HG03066 (cell line): Measurements from ENCODE around the gene SAG.

Experiments used
- ATAC-seq: cut with Tn5 transposase; IDR thresholded peaks from one replicate; pipeline ENCODE4 v1.9.1; 2021; ENCODE audit warnings: low read depth; ENCODE audit not compliant: unreplicated experiment

SAG gene

DNA sequence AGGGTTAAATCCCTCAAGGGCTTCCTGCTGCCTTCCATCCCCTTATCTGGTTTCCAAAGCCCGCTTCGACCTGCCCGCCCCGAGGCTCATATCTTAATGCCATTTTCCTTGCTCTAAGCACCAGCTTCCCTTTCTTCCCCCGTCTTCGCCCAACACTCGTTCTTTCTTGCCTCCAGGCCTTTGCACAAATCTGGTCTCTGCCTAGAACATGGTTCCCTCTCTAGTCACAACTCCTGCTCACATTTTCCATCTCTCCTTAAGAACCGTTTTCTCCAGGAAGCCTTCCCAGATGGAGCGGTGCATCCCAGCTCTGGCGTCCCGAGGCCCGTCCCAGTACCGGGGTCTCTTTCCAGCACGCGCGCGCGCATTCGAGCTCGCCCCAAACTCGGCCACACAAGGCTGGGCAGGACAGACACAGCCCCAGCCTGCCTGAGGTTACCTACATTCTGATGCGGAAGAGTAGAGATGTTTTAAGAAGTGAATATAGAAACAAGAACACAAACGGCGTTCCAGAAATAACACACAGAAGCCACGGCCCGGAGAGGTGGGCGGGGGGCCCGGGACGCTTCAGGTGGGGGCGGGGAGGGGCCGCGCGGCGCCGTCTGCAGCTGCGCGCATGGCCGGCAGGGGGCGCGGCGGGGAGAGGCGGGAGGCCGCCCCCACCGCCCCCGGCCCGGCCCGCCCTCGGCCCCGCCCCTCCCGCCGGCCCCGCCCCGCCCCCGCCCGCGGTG lies 46.3 kb downstream of the SAG start, which contains the start of gene DGKD:
DGKD (plus strand) TSS at position 726 of the 731 bp plus-strand sequence. CDS start 25 bp downstream, outside the sequence.
- ATAC-seq = peak; percentile 42

DNA sequence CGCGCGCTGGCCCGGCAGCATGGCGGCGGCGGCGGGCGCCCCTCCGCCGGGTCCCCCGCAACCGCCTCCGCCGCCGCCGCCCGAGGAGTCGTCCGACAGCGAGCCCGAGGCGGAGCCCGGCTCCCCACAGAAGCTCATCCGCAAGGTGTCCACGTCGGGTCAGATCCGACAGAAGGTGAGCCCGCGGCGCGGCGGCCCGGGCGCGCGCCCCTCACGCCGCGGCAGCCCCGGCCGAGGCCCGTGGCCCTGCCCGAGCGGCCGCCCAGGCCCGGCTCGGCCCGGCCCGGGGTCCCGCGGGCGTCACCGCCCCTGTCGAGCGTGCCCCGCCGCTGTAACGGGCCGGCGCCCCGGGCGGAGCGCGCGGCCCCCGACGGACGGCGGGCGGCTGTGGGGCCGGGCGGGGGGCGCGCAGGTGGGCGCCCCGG lies 46.9 kb downstream of the SAG start:
- peak; percentile 18 for ATAC-seq

DNA sequence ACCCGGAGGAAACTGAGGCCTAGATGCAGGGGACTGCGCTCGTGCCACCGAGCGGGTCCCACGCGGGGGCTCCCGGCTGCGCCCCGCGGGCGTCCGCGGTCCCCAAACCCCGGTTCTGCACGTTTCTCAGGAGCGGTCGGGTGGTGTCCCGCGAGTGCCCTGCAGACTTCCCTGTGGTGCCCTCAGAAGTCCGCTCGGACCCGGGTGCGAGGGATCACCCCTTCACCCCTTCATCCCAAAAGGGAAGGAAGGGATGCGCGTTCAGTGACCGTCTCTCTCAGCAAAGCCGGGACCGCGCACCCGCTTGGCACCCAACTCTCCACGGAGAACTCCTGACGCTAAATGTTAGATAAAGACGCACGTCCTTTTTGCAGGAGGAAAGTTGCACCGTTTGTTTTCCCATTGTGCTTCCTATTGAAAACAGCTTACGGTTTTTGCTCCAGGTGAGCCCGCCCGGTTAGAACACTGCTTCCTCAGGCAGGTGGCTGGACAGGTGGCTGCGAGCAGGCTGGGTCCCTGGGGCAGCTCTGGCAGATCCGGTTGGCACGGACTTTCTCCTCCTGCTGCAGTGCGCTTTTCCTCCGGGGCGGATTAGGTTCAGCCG lies 47.5 kb downstream of the SAG start:
- no peak for ATAC-seq

DNA sequence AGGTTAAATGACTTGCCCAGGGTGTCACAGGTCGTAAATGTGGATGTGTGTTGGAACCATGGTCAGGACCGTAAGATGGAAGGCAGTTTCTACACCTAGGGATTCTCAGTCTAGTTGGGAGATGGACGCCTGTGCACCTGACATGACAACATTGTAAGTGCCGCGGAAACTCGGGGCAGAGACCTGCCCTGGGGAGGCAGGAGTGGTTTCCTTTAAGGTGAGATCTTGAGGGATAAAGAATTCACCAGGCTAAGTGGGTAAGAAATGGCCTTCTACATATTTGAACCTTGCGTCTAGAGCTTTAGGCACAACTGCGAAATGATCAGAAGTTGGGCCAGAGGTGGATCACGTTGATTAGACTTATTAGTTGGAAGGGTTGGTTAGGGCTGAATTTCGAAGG lies 48.3 kb downstream of the SAG start:
- ATAC-seq = no peak

DNA sequence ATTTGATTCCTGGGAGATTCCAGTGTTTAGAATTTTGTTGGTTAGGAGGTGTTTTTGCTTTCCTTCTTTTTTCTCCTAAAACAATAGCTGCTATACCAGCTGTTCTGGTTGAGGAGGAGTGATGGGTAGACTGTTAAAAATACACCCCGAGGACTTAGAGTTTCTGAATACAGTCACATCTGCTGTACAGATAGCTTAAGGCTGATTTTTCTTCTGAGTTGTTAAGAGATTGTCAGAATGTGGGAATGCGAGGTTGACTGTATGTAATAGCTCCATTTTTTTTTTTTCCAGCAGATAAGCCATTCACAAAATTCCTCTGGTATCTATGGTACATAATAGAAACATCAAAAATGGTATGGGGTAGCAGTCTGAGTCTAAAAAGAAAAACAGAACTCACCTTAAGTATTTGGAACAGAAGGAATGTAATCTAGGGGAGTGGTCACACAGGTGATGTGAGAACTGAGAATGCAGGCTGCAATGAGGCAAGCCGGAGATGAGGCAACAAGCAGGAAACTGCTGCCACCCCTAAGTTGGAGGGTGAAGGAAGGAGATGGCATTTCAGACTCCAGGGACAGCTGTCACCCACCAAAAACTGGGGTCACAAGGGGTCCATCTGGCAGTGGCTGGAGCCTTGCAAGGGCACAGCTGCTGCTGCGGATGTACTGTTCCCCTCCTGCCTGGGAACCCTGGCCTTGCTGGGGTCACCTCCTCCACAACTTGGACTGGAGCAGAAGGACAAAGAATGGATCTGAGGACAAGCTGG lies 49.1 kb downstream of the SAG start:
- no peak for ATAC-seq

DNA sequence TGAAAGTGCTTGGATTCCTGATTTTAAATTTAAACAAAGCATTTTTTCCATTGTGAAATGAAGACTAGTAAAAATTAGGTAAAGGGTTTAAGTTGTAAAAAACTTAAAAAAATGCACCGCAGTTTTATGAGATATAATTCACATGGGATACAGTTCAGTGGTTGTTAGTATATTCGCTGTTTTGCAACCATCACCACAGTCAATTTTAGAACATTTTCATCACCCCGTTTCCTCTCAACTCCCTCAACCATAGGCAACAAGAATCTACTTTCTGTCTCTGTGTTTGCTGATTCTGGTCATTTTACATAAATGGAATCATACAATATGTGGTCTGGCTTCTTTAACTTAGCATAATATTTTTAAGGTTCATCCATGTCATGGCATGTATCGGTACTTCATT lies 50.7 kb downstream of the SAG start:
- ATAC-seq = no peak

DNA sequence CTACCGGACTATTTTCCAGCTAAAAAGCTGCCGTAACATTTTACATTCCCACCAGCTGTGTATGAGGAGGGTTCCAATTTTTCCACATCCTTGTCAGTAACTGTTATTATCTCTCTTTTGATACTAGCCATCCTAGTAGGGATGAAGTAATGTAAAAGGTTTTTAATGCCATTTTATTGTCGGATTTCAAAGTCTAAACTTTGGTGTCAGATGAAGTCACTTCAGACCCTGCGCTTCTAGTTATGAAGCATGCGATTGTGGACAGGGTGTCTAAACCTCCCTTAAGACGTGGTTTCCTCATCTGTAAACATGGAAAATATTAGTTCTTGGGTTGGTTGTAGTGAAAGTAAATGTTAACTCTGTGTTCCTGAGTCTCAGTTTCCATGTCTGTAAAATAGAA lies 51.3 kb downstream of the SAG start:
- no peak for ATAC-seq

DNA sequence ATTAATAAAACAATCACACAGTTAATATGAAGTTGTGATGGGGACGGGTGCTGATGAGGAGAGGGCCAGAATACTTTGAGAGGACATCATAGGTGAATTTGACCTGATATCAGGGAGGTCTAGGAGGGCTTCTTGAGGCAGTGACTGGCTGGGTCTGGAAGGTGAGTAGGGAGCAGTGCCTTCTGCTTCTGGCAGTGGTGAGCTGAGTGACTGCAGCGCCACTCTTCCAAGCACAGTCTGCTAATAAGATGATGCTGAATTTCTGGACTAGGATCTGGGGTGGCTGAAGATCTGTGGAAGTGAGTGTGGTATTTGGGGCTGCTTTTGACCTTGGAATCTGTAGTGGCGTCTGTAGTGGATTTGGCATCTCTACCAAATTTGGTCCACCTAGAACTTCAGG lies 52.2 kb downstream of the SAG start:
- no peak for ATAC-seq

DNA sequence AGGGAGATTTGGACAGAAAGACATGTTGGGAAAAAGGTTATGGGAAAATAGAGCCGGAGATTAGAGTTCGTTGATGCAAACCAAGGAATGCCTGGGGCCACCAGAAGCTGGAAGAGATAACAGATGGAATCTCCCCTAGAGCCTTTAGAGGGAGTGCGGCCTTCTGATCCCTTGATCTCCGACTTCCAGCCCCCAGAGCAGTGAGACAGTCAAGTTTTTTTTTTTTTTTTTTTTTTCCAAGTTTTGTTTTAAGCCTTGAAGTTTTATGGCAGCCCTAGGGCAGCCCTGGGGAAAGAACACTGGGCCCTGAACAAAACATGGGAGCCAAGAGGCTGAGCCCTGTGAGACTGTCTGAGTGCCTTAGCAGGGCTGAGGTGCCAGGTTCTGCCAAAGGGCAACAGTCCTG lies 53.2 kb downstream of the SAG start:
- no peak for ATAC-seq

DNA sequence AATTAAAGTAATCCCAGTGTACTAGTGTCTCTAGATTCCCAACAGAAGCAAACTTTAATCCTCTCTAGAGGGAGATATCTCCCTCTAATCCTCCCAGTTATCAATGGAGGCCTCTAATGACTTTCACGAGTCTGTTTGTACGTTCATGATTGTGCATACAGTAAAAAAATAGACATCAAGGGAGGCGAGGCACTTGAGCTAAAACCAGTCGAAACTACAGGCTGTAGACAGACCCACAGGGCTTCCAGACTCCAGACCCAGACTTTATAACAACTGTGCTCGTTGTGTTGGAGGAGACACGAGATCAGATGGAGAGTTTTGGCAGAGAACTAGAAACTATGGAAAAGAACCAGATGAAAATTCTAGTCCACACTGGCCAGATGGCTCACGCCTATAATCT lies 53.7 kb downstream of the SAG start:
- ATAC-seq = no peak

DNA sequence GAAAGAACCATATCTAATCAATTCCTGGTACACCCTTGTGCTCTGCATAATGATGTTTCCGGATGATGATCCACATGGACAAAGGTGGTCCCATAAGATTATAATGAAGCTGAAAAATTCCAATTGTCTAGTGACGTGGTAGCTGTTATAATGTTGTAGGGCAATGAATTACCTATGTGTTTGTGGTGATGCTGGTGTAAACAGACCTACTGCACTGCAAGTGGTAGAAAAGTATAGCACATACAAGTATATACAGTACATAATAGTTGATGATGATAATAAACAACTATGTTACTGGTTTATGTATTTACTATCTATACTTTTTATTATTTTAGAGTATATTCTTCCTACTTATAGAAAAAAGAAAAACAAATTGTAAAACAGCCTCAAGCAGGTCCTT lies 55.1 kb downstream of the SAG start:
- no peak for ATAC-seq

DNA sequence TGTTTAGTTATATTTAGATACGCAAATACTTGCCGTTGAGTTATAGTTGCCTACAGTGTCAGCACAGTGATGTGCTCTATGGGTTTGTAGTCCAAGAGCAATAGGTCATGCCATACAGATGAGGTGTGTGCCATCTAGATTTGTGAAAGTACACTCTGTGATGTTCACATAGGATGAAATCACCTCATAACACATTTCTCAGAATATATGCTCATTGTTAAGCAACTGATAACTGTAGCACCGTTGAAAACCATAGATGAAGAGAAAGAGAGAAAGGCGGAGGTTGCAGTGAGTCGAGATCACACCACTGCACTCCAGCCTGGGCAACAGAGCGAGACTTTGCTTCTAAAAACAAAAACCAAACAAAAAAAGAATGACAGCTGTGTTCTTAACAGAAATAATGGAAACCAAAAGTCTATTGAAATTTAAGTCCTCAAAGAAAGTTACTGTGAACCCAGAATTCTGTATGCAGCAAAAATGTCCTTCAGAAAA lies 56.2 kb downstream of the SAG start:
- peak; percentile 69 for ATAC-seq

DNA sequence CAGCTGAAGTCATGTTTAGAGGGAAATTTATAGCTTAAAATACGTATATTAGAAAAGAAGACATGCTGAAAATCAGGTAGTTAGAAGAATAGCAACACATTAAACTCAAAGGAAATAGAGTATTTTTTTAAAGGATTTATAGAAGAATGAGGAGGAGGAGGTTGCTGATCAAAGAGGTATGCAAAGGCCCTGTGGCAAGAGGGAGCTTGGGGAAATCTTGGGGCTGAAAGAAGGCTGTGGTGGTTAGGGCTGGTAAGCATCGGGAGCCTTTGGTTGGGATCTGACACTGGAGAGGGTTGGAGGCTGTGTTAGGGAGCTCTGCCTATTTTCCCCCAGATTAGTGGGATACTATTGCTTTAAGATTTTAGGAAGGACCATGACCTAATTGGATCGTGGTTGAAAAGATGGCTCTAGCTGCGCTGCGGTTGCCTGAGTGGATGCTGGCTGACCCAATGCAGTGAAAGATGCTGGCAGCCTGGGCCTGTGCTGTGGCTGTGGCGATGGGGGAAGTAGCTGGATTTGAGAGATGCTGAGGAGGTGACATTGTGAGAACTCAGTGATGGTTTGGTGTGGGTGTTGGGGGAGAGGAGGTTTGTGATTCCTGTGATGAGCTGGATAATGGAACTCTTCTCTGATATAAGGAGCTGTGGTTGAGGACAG lies 58.4 kb downstream of the SAG start:
- no peak for ATAC-seq

DNA sequence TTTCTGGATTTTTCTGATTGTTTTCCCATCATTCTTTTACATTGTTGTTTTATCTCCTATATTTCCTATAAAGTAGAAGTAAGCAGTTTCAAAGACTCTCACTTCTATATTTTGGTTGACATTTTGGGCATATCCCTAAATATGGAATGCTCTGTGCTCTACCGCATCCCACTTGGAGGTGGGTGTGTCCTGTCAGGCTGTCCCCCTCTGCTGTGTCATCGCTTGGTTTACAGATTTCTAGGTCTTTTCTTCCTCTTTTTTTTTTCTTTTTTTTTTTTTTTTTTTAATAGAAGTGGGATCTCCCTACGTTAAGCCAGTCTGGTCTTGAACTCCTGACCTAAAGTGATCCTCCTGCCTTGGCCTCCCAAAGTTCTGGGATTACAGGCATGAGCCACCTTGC lies 60.0 kb downstream of the SAG start:
- no peak for ATAC-seq

DNA sequence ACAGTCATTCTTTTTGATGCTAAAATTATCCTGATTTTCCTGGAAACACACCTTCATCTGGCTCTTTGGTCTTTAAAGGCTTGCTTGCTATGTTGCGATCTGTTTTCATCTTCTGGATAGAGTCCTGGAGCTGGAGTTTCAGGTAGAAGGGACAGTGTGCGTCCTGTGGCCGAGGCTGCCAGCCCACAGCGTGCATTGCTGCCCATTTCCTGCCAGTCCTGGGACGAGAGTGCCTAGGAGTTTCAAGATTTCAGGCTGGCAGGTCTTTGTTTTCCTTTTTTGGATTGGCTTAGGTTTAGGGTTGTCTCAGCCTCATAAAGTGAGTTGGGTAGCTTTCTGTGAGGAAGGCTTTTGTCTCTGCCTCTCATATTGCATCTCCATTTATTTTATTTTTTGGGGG lies 61.1 kb downstream of the SAG start:
- ATAC-seq = no peak

DNA sequence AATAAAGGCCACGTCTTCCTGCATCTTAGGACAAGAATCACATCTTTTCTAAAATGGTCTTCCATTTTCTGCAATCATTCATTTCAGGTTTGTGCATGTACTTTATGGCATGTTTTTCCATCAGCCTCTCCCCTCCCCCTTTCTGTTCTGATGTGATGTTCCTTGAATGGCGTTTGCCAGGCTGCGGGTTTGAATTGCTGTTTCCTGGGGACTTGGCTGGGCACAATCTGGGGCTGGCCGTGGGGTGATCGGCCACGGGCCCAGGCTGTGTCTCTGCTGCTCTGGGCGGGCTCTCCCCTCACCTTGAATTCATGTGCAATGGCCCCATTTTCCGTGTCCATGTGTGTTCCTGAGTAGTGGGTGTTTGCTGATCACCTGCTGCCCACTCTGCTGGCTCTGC lies 61.8 kb downstream of the SAG start:
- no peak for ATAC-seq

DNA sequence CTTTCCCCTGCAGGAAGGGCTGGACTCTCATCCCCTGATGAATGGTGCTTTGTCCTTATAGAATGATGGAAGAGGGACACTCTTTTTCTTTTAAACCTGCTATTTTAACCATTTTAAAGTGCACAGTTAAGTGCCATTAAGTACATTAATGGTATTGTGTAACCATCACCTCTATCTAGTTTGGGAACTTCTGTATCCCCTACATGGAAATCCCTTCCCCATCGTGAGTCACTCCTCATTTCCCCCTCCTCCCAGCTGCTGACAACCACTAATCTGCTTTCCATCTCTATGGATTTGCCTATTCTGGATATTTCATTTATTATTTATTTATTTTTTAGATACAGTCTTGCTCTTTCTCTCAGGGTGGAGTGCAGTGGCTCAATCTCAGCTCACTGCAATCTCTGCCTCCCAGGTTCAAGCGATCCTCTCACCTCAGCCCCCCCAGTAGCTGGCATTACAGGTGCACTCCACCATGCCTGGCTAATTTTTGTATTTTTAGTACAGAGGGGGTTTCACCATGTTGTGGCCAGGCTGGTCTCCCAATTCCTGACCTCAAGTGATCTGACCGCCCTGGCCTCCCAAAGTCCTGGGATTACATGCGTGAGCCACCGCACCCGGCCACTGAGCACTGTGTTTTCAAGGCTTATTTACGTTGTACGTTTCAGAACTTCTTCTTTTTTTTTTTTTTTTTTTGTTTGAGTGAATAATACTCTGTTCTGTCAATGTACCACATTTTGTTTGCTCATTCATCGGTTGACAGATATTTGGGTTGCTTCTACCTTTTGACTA lies 62.5 kb downstream of the SAG start:
- ATAC-seq = no peak

DNA sequence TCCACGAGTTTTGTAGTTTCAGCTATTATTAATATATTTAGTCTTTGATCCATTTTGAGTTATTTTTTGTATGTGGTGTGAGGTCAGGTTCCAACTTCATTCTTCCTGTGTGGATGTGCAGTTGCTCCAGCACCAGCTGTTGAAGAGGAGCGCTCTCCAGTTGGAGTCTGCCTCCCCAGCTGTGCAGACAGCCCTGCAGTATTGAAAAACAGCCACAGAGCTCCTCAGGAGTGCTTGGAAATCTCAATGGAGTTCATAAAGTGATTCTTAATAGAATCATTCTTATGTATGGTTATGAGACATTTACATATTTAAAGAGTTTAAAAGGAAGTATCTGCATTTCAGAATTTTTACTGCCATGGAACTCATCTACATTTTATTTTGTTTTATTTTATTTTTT lies 64.0 kb downstream of the SAG start:
- ATAC-seq = no peak

DNA sequence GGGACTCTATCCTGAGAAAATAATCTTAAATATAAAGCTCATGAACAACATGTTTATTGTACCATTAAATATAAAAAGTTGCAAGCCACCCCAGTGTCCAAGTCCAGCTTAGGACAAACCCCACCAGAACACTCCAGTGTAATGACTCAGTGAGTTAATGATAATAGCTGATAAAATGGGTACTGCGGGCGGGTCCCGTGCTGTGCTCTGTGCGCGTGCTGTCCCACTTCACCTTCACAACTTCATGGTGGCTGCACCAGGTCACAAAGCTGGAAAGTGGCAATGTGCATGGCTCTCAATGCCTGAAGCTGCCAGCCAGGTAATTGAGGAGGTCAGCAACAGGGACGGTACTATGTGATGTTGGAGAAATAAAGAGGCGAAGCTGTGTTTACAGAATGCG lies 65.2 kb downstream of the SAG start:
- no peak for ATAC-seq

DNA sequence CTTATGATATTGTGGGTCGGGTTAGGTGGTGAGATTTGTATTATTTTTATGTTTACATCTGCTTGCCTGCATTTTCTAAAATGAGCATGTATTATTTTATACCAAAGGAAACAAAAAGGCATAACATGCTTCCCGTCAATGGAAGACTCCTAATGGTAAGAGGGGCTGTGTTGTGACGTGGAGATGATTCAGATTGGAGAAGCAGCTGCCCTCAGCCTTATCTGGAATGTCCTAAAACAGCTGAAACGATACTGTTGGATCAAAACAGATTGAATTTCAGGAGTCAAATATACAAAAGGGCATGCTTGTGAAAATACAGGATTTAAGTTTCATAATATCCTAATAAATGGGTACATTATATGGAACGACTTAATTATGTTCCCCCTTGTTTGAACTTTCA lies 65.7 kb downstream of the SAG start:
- ATAC-seq = no peak
